RPMI7951 (cell line): ENCODE results near the gene CEP295NL. TPM values are rescaled to one million over a fixed set of nuclear protein-coding genes. Genes with fewer than 3 reads are reported as not detected.
"Not testable (repeated sequence)": the region's sequence is repeated elsewhere in the genome, so short reads cannot be mapped to it uniquely, and the experiment has no call there.

Source experiments
- DNase-seq: peaks from one replicate; pipeline ENCODE4 v3.0.0-alpha.2; 2012; ENCODE audit warnings: low read depth
- total RNA-seq: library from RNA; depleted of rRNA; stranded (reverse); fragments of >200 nt; shearing (Covaris generic); gene quantifications from 2 replicates; pipeline ENCODE4 v1.2.3, GENCODE V29; 2014

The CEP295NL gene
- total RNA-seq, 1 experiment from 2014 or later = not detected

- no peak for DNase-seq
These were observed 14.0 kb downstream of the CEP295NL start for GRCh38 chr17:78888941-78889518.

- DNase-seq = no peak
These were observed 16.0 kb downstream of the CEP295NL start for GRCh38 chr17:78886954-78887353.

- DNase-seq = peak; percentile 24
These were observed 17.0 kb downstream of the CEP295NL start for GRCh38 chr17:78885956-78886355.

- DNase-seq = no peak
These were observed 17.9 kb downstream of the CEP295NL start for GRCh38 chr17:78884876-78885667.

GRCh38 chr17:78884148-78884825 is 18.7 kb downstream of the CEP295NL start:
- peak; percentile 20 for DNase-seq

- DNase-seq = peak; percentile 97
These were observed 19.4 kb downstream of the CEP295NL start for GRCh38 chr17:78883533-78884131.

GRCh38 chr17:78883089-78883532 is 19.9 kb downstream of the CEP295NL start:
- DNase-seq = peak; percentile 93

- DNase-seq = no peak
These were observed 20.4 kb downstream of the CEP295NL start for GRCh38 chr17:78882540-78883088.

GRCh38 chr17:78879635-78880186 is 23.3 kb downstream of the CEP295NL start:
- DNase-seq = peak; percentile 83

- DNase-seq = no peak
These were observed 24.0 kb downstream of the CEP295NL start for GRCh38 chr17:78878871-78879527.

GRCh38 chr17:78878261-78878660 is 24.7 kb downstream of the CEP295NL start:
- no peak for DNase-seq

- not testable (repeated sequence) for DNase-seq
These were observed 26.0 kb downstream of the CEP295NL start for GRCh38 chr17:78876954-78877517.

- DNase-seq = no peak
These were observed 26.9 kb downstream of the CEP295NL start for GRCh38 chr17:78876094-78876597.

GRCh38 chr17:78875363-78876093 is 27.5 kb downstream of the CEP295NL start:
- DNase-seq = peak; percentile 90

GRCh38 chr17:78873519-78874340 is 29.3 kb downstream of the CEP295NL start:
- peak; percentile 95 for DNase-seq

- no peak for DNase-seq
These were observed 30.5 kb downstream of the CEP295NL start for GRCh38 chr17:78872486-78872885.

GRCh38 chr17:78870621-78871020 is 32.4 kb downstream of the CEP295NL start:
- DNase-seq = no peak

GRCh38 chr17:78868391-78868790 is 34.6 kb downstream of the CEP295NL start:
- DNase-seq = peak; percentile 78

- DNase-seq = not testable (repeated sequence)
These were observed 36.0 kb downstream of the CEP295NL start for GRCh38 chr17:78867046-78867445.
